ENCODE data around the gene DNMT3A. TPM values are rescaled to one million over a fixed set of nuclear protein-coding genes. Genes with fewer than 3 reads are reported as not detected.

The DNMT3A gene
- total RNA-seq, 4 donors from 2014 or later, result 16.1 to 33.7 (median 21.0) TPM

- in situ Hi-C loops (cut with MboI; ENCODE audit: low pct_ligation_motif_present in 1 of 4, low pct_unique_long_range_greater_than_20kb in 1 of 4, low sequenced_read_pairs in 3 of 4), result no loop called here
- WGBS, 2 donors (ENCODE audit: low coverage in 1 of 2), result 63 to 80% methylated on average over 3 to 5 of the region's 5 CpGs
- Histone ChIP-seq H3K36me3 (no peaks in the 10 kb centered on the region), H3K4me1 (no peaks in the 10 kb centered on the region), H3K27ac (no peak overlapping the region), H3K4me3 (no peak overlapping the region), H3K9me3 (no peaks in the 10 kb centered on the region), H3K27me3 (no peaks in the 10 kb centered on the region)
- no peak for DNase-seq
- intact Hi-C loops (cut with DNase I; ENCODE audit: low total_unique reads), result no loop called here
- no peak for TF ChIP-seq EP300 (IDR thresholded peaks at IDR 0.05; ENCODE audit: low read depth)
- TF ChIP-seq POLR2AphosphoS5 (IDR thresholded peaks at IDR 0.05), result no peak
- no peak for TF ChIP-seq POLR2A (IDR thresholded peaks at IDR 0.05)
- TF ChIP-seq CTCF (IDR thresholded peaks at IDR 0.05), result no peak
Measured at GRCh38 chr2:25222477-25223121, 119.1 kb downstream of the DNMT3A start.

GRCh38 chr2:25221579-25221978, 120.1 kb downstream of the DNMT3A start:
- intact Hi-C loops (cut with DNase I; ENCODE audit: low total_unique reads) (no loop called here), in situ Hi-C loops (cut with MboI; ENCODE audit: low pct_ligation_motif_present in 1 of 4, low pct_unique_long_range_greater_than_20kb in 1 of 4, low sequenced_read_pairs in 3 of 4) (no loop called here)
- H3K4me3 ChIP-seq, result no peak overlapping the region
- no peak overlapping the region for H3K27ac ChIP-seq
- H3K4me1 ChIP-seq, result peaks cover 0 to 6% (median 4%) of the 10 kb centered on the region in 4 donors
- H3K27me3 ChIP-seq, result no peaks in the 10 kb centered on the region
- no peaks in the 10 kb centered on the region for H3K36me3 ChIP-seq
- no peak for DNase-seq
- 96 to 100% methylated on average over 3 to 4 of the region's 4 CpGs for WGBS, 2 donors (ENCODE audit: low coverage in 1 of 2)
- no peaks in the 10 kb centered on the region for H3K9me3 ChIP-seq
- TF ChIP-seq CTCF (IDR thresholded peaks at IDR 0.05) (no peak), EP300 (IDR thresholded peaks at IDR 0.05; ENCODE audit: low read depth) (no peak)

- 68 to 76% methylated on average over 3 of the region's 3 CpGs for WGBS, 2 donors (ENCODE audit: low coverage in 1 of 2)
Measured at GRCh38 chr2:25220313-25220712, 121.4 kb downstream of the DNMT3A start.

GRCh38 chr2:25219621-25220020, 122.1 kb downstream of the DNMT3A start:
- Histone ChIP-seq H3K4me1 (peaks cover 0 to 10% (median 7%) of the 10 kb centered on the region in 4 donors), H3K4me3 (no peak overlapping the region), H3K27ac (no peak overlapping the region), H3K36me3 (no peaks in the 10 kb centered on the region), H3K9me3 (no peaks in the 10 kb centered on the region), H3K27me3 (no peaks in the 10 kb centered on the region)
- in situ Hi-C loops (cut with MboI; ENCODE audit: low pct_ligation_motif_present in 1 of 4, low pct_unique_long_range_greater_than_20kb in 1 of 4, low sequenced_read_pairs in 3 of 4) (no loop called here), intact Hi-C loops (cut with DNase I; ENCODE audit: low total_unique reads) (no loop called here)
- TF ChIP-seq EP300 (IDR thresholded peaks at IDR 0.05; ENCODE audit: low read depth), result no peak
- no peak for TF ChIP-seq POLR2AphosphoS5 (IDR thresholded peaks at IDR 0.05)
- no peak for TF ChIP-seq POLR2A (IDR thresholded peaks at IDR 0.05)
- TF ChIP-seq CTCF (IDR thresholded peaks at IDR 0.05), result no peak
- 67% methylated on average over 3 of the region's 3 CpGs; no CpG with 5 or more reads in 1 of the 2 donors for WGBS, 2 donors (ENCODE audit: low coverage in 1 of 2)
- no peak for DNase-seq

More at GRCh38 chr2:25220313-25220712, 121.4 kb downstream of the DNMT3A start:
- Histone ChIP-seq H3K4me3 (no peak overlapping the region), H3K36me3 (no peaks in the 10 kb centered on the region), H3K27me3 (no peaks in the 10 kb centered on the region), H3K4me1 (peaks cover 0 to 10% (median 7%) of the 10 kb centered on the region in 4 donors), H3K27ac (no peak overlapping the region), H3K9me3 (no peaks in the 10 kb centered on the region)
- intact Hi-C loops (cut with DNase I; ENCODE audit: low total_unique reads), result no loop called here
- DNase-seq, result no peak
- in situ Hi-C loops (cut with MboI; ENCODE audit: low pct_ligation_motif_present in 1 of 4, low pct_unique_long_range_greater_than_20kb in 1 of 4, low sequenced_read_pairs in 3 of 4), result no loop called here
- no peak for TF ChIP-seq POLR2AphosphoS5 (IDR thresholded peaks at IDR 0.05)
- TF ChIP-seq POLR2A (IDR thresholded peaks at IDR 0.05), result no peak
- TF ChIP-seq EP300 (IDR thresholded peaks at IDR 0.05; ENCODE audit: low read depth), result no peak
- TF ChIP-seq CTCF (IDR thresholded peaks at IDR 0.05), result no peak
